Astrocyte (in vitro differentiated cells and primary cell): Measurements from ENCODE around the gene HDAC8. TPM values are rescaled to one million over a fixed set of nuclear protein-coding genes. Genes with fewer than 3 reads are reported as not detected.

Experiments used
- DNase-seq: peaks from one replicate; pipeline ENCODE4 v3.0.0-alpha.2; 2010; ENCODE audit warnings: low read depth
- FAIRE-seq: peaks from 2 replicates; lab custom pipeline; 2011; peaks lifted over from hg19 to GRCh38; lab: Jason Lieb, UNC
- H2AFZ ChIP-seq: 2 replicates; pipeline ENCODE4 v1.6.0; 2012; ENCODE audit warnings: low read depth, low read length, inconsistent platforms
- H3K27ac ChIP-seq: 2 replicates; pipeline ENCODE4 v1.5.1; 2011; ENCODE audit warnings: low read depth, low read length, inconsistent platforms
- H3K27me3 ChIP-seq: 2 replicates; pipeline ENCODE4 v1.6.0; 2011; ENCODE audit warnings: low read length, inconsistent platforms; ENCODE audit not compliant: insufficient read depth
- H3K36me3 ChIP-seq: 2 replicates; pipeline ENCODE4 v1.5.1; 2011; ENCODE audit warnings: low read length, inconsistent platforms; ENCODE audit not compliant: insufficient read depth
- H3K4me1 ChIP-seq: 2 replicates; pipeline ENCODE4 v1.5.1; 2011; ENCODE audit warnings: low read length, inconsistent platforms; ENCODE audit not compliant: insufficient read depth
- H3K4me2 ChIP-seq: 2 replicates; pipeline ENCODE4 v1.6.0; 2012; ENCODE audit warnings: low read length, inconsistent platforms
- H3K4me3 ChIP-seq: 2 replicates; pipeline ENCODE4 v1.5.1; 2011; ENCODE audit warnings: low read depth, mild to moderate bottlenecking, low read length, inconsistent platforms; ENCODE audit not compliant: insufficient read depth
- H3K79me2 ChIP-seq: 2 replicates; pipeline ENCODE4 v1.6.0; 2012; ENCODE audit warnings: mild to moderate bottlenecking, low read length, inconsistent platforms; ENCODE audit not compliant: insufficient read depth
- H3K9ac ChIP-seq: 2 replicates; pipeline ENCODE4 v1.6.0; 2012; ENCODE audit warnings: mild to moderate bottlenecking, low read length, inconsistent platforms
- H3K9me3 ChIP-seq: 2 replicates; pipeline ENCODE4 v1.5.1; 2012; ENCODE audit warnings: low read depth, mild to moderate bottlenecking, low read length, inconsistent platforms; ENCODE audit not compliant: insufficient read depth
- H4K20me1 ChIP-seq: 2 replicates; pipeline ENCODE4 v1.6.0; 2012; ENCODE audit warnings: low read length, inconsistent platforms; ENCODE audit not compliant: insufficient read depth
- H3K27ac Mint-ChIP-seq: one replicate; pipeline ENCODE4 v1.8.0; 2021; ENCODE audit warnings: mild to moderate bottlenecking, mixed read lengths; ENCODE audit not compliant: unreplicated experiment
- H3K27me3 Mint-ChIP-seq: one replicate; pipeline ENCODE4 v1.8.0; 2021; ENCODE audit warnings: low read depth, mixed read lengths; ENCODE audit not compliant: unreplicated experiment
- H3K36me3 Mint-ChIP-seq: one replicate; pipeline ENCODE4 v1.8.0; 2021; ENCODE audit warnings: low read depth, mixed read lengths; ENCODE audit not compliant: unreplicated experiment
- H3K4me1 Mint-ChIP-seq: one replicate; pipeline ENCODE4 v1.8.0; 2021; ENCODE audit warnings: low read depth, mixed read lengths; ENCODE audit not compliant: unreplicated experiment
- H3K4me3 Mint-ChIP-seq: one replicate; pipeline ENCODE4 v1.8.0; 2021; ENCODE audit warnings: mild to moderate bottlenecking, moderate library complexity, mixed read lengths; ENCODE audit not compliant: unreplicated experiment
- H3K9me3 Mint-ChIP-seq: one replicate; pipeline ENCODE4 v1.8.0; 2021; ENCODE audit warnings: mild to moderate bottlenecking, mixed read lengths; ENCODE audit not compliant: unreplicated experiment
- CTCF ChIP-seq: IDR thresholded peaks from 2 replicates; pipeline ENCODE4 v1.5.1; 2011; ENCODE audit warnings: low read depth, mild to moderate bottlenecking, inconsistent platforms, low read length, moderate library complexity; ENCODE audit not compliant: insufficient read depth
- EZH2 ChIP-seq: IDR thresholded peaks from 2 replicates; pipeline ENCODE4 v1.6.1; 2012; ENCODE audit warnings: mild to moderate bottlenecking, low read length, inconsistent platforms; ENCODE audit not compliant: insufficient read depth
- total RNA-seq: library from RNA; stranded (reverse); gene quantifications from 2 replicates; pipeline ENCODE4 v1.2.1, GENCODE V29; 2021

HDAC8 gene
- total RNA-seq, 1 donor from 2014 or later, result 23.6 TPM

GRCh38 chrX:72466493-72466892 is 106.2 kb downstream of the HDAC8 start:
- FAIRE-seq (peak; percentile 99), DNase-seq (no peak)
- Mint-ChIP-seq H3K36me3 (peaks cover 1% of the 10 kb centered on the region), H3K4me3 (no peak overlapping the region), H3K27me3 (no peaks in the 10 kb centered on the region), H3K9me3 (no peaks in the 10 kb centered on the region), H3K27ac (no peak overlapping the region), H3K4me1 (no peaks in the 10 kb centered on the region)
- no peak overlapping the region for H3K4me3 ChIP-seq
- H4K20me1 ChIP-seq, result no peaks in the 10 kb centered on the region
- H3K79me2 ChIP-seq, result no peaks in the 10 kb centered on the region
- H3K27ac ChIP-seq, result no peak overlapping the region
- H3K4me1 ChIP-seq, result no peaks in the 10 kb centered on the region
- no peak overlapping the region for H2AFZ ChIP-seq
- TF ChIP-seq CTCF (no peak), EZH2 (no peak)
- no peaks in the 10 kb centered on the region for H3K36me3 ChIP-seq
- no peak overlapping the region for H3K9ac ChIP-seq
- H3K4me2 ChIP-seq, result no peak overlapping the region
- H3K9me3 ChIP-seq, result no peaks in the 10 kb centered on the region
- no peaks in the 10 kb centered on the region for H3K27me3 ChIP-seq

GRCh38 chrX:72465889-72466288 is 106.8 kb downstream of the HDAC8 start:
- Mint-ChIP-seq H3K4me3 (no peak overlapping the region), H3K36me3 (peaks cover 1% of the 10 kb centered on the region), H3K4me1 (no peaks in the 10 kb centered on the region), H3K9me3 (no peaks in the 10 kb centered on the region), H3K27ac (no peak overlapping the region), H3K27me3 (no peaks in the 10 kb centered on the region)
- Histone ChIP-seq H3K4me3 (no peak overlapping the region), H4K20me1 (no peaks in the 10 kb centered on the region), H3K9ac (no peak overlapping the region), H2AFZ (no peak overlapping the region), H3K36me3 (no peaks in the 10 kb centered on the region), H3K27ac (no peak overlapping the region), H3K4me1 (no peaks in the 10 kb centered on the region), H3K9me3 (no peaks in the 10 kb centered on the region), H3K27me3 (no peaks in the 10 kb centered on the region), H3K4me2 (no peak overlapping the region), H3K79me2 (no peaks in the 10 kb centered on the region)
- no peak for FAIRE-seq
- no peak for TF ChIP-seq EZH2
- no peak for TF ChIP-seq CTCF
- DNase-seq, result no peak

- H4K20me1 ChIP-seq, result no peaks in the 10 kb centered on the region
- no peak overlapping the region for H3K4me3 ChIP-seq
- H3K4me1 Mint-ChIP-seq, result no peaks in the 10 kb centered on the region
- no peak overlapping the region for H3K27ac Mint-ChIP-seq
- TF ChIP-seq EZH2 (no peak), CTCF (no peak)
- no peaks in the 10 kb centered on the region for H3K9me3 Mint-ChIP-seq
- H3K9me3 ChIP-seq, result no peaks in the 10 kb centered on the region
- H2AFZ ChIP-seq, result no peak overlapping the region
- no peak overlapping the region for H3K4me3 Mint-ChIP-seq
- no peak overlapping the region for H3K27ac ChIP-seq
- no peaks in the 10 kb centered on the region for H3K36me3 Mint-ChIP-seq
- no peaks in the 10 kb centered on the region for H3K79me2 ChIP-seq
- no peak overlapping the region for H3K4me2 ChIP-seq
- no peaks in the 10 kb centered on the region for H3K27me3 ChIP-seq
- no peak for FAIRE-seq
- no peaks in the 10 kb centered on the region for H3K36me3 ChIP-seq
- peak; percentile 5 for DNase-seq
- H3K4me1 ChIP-seq, result no peaks in the 10 kb centered on the region
- H3K9ac ChIP-seq, result no peak overlapping the region
- H3K27me3 Mint-ChIP-seq, result no peaks in the 10 kb centered on the region
Measured at GRCh38 chrX:72461766-72462165, 110.9 kb downstream of the HDAC8 start.
